HL-60 (cell line): Measurements from ENCODE around the gene SLAMF6.

Experiments
- DNase-seq, 2 experiments: peaks; one replicate each; pipeline ENCODE4 v3.0.0-alpha.2; 2010 to 2020; ENCODE audit warnings: low read depth in 1 of 2, low spot score in 1 of 2
- H3K27ac ChIP-seq: fragments of 250-450 bp; sonication (Bioruptor Pico); replicated peaks from 2 replicates; pipeline ENCODE4 v1.5.1; 2020; ENCODE audit warnings: mild to moderate bottlenecking, moderate library complexity
- H3K27me3 ChIP-seq: fragments of 250-450 bp; sonication (Bioruptor Pico); 2 replicates; pipeline ENCODE4 v1.5.1; 2021; ENCODE audit warnings: mild to moderate bottlenecking, moderate library complexity; ENCODE audit not compliant: insufficient read depth, poor library complexity, severe bottlenecking
- H3K4me3 ChIP-seq: replicated peaks from 2 replicates; pipeline ENCODE4 v1.5.1; 2011; ENCODE audit warnings: mild to moderate bottlenecking, control low read depth, low read length; ENCODE audit not compliant: insufficient read depth
- CTCF ChIP-seq: IDR thresholded peaks from one replicate; pipeline ENCODE4 v1.5.1; 2011; ENCODE audit warnings: low read length, control low read depth, inconsistent platforms; ENCODE audit not compliant: insufficient read depth
- GABPA ChIP-seq: IDR thresholded peaks from 2 replicates; pipeline ENCODE4 v1.6.1; 2012; ENCODE audit warnings: low read depth
- POLR2AphosphoS5 ChIP-seq: IDR thresholded peaks from 2 replicates; pipeline ENCODE4 v1.6.1; 2012; ENCODE audit warnings: low read depth
- REST ChIP-seq: IDR thresholded peaks from 2 replicates; pipeline ENCODE4 v1.6.1; 2012; ENCODE audit warnings: low read depth; ENCODE audit not compliant: insufficient replicate concordance
- SPI1 ChIP-seq: IDR thresholded peaks from 2 replicates; pipeline ENCODE4 v1.6.1; 2012; ENCODE audit warnings: low read depth, mild to moderate bottlenecking, borderline replicate concordance

Gene SLAMF6

GRCh38 chr1:160460683-160461287, 62.3 kb downstream of the SLAMF6 start:
- Histone ChIP-seq H3K4me3 (no peak overlapping the region), H3K27me3 (no peaks in the 10 kb centered on the region), H3K27ac (no peak overlapping the region)
- no peak for DNase-seq
- TF ChIP-seq CTCF = no peak
- TF ChIP-seq GABPA = no peak
- TF ChIP-seq REST = no peak
- no peak for TF ChIP-seq POLR2AphosphoS5
- TF ChIP-seq SPI1 = no peak

GRCh38 chr1:160460214-160460642, 62.8 kb downstream of the SLAMF6 start:
- no peak for DNase-seq
- Histone ChIP-seq H3K27me3 (no peaks in the 10 kb centered on the region), H3K4me3 (no peak overlapping the region), H3K27ac (no peak overlapping the region)
- TF ChIP-seq SPI1 (no peak), CTCF (no peak), POLR2AphosphoS5 (no peak)

- Histone ChIP-seq H3K4me3 (no peak overlapping the region), H3K27me3 (no peaks in the 10 kb centered on the region), H3K27ac (no peak overlapping the region)
- TF ChIP-seq CTCF = no peak
- no peak for TF ChIP-seq SPI1
- TF ChIP-seq REST = no peak
- TF ChIP-seq POLR2AphosphoS5 = no peak
- no peak for TF ChIP-seq GABPA
- DNase-seq = no peak
These were observed 63.4 kb downstream of the SLAMF6 start for GRCh38 chr1:160459687-160460086.

- no peak overlapping the region for H3K4me3 ChIP-seq
- no peaks in the 10 kb centered on the region for H3K27me3 ChIP-seq
- DNase-seq = no peak
- H3K27ac ChIP-seq = no peak overlapping the region
- TF ChIP-seq CTCF (no peak), REST (no peak), GABPA (no peak), POLR2AphosphoS5 (no peak), SPI1 (no peak)
These were observed 64.0 kb downstream of the SLAMF6 start for GRCh38 chr1:160459056-160459455.
